ENCODE results near the gene BNC2.

The BNC2 gene

DNA sequence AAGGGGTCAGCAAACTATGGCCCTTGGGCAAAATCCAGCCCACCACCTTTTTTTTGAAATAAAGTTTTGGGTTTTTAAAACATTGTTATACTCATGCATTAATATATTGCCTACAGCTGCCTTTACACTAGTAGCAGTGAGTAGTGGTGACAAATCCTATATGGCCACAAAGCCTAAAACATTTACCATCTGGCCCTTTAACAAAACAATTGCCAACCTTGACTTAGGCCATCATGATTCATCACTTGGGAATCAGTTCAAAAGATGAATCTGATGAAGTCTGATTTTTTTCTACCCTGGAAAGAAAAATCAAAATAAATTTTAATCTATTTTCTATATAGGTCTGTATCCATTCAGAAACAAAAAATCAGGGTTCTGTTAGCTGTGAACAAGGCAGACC is 484.9 kb downstream of the BNC2 start:
- no peak overlapping the region for H2AFZ ChIP-seq (ENCODE audit: low read length)
- no peaks in the 10 kb centered on the region for H3K9me3 ChIP-seq (replicated peaks; ENCODE audit: insufficient read depth, low read length)
- no peak for DNase-seq
- no peak for TF ChIP-seq EZH2 (optimal IDR thresholded peaks at IDR 0.05; ENCODE audit: low read depth, low read length)
- TF ChIP-seq, protein P1, sequence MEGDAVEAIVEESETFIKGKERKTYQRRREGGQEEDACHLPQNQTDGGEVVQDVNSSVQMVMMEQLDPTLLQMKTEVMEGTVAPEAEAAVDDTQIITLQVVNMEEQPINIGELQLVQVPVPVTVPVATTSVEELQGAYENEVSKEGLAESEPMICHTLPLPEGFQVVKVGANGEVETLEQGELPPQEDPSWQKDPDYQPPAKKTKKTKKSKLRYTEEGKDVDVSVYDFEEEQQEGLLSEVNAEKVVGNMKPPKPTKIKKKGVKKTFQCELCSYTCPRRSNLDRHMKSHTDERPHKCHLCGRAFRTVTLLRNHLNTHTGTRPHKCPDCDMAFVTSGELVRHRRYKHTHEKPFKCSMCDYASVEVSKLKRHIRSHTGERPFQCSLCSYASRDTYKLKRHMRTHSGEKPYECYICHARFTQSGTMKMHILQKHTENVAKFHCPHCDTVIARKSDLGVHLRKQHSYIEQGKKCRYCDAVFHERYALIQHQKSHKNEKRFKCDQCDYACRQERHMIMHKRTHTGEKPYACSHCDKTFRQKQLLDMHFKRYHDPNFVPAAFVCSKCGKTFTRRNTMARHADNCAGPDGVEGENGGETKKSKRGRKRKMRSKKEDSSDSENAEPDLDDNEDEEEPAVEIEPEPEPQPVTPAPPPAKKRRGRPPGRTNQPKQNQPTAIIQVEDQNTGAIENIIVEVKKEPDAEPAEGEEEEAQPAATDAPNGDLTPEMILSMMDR (IDR thresholded peaks at IDR 0.05; ENCODE audit: low read length), result no peak
- TF ChIP-seq EZH2phosphoT487 (IDR thresholded peaks at IDR 0.05; ENCODE audit: low read length), result no peak
- no peak overlapping the region for H3K4me3 ChIP-seq (ENCODE audit: low read length)
- H3K36me3 ChIP-seq (replicated peaks; ENCODE audit: insufficient read depth, low read length), result no peaks in the 10 kb centered on the region
- no peaks in the 10 kb centered on the region for H4K20me1 ChIP-seq (ENCODE audit: insufficient read depth, low read length)
- no peaks in the 10 kb centered on the region for H3K9me2 ChIP-seq (replicated peaks; ENCODE audit: insufficient read depth, low read length)
- H3K27ac ChIP-seq (ENCODE audit: low read length), result no peak overlapping the region
- no peaks in the 10 kb centered on the region for H3K4me1 ChIP-seq (ENCODE audit: low read length)
- H3K27me3 ChIP-seq (replicated peaks; ENCODE audit: insufficient read depth, low read length), result no peaks in the 10 kb centered on the region
- H3K79me2 ChIP-seq (ENCODE audit: low read length), result no peaks in the 10 kb centered on the region
- H3F3A ChIP-seq (ENCODE audit: insufficient read depth, low read length), result no peaks in the 10 kb centered on the region
- H3K4me2 ChIP-seq (ENCODE audit: low read depth, low read length), result no peak overlapping the region
- H3K9ac ChIP-seq (ENCODE audit: low read length), result no peak overlapping the region

DNA sequence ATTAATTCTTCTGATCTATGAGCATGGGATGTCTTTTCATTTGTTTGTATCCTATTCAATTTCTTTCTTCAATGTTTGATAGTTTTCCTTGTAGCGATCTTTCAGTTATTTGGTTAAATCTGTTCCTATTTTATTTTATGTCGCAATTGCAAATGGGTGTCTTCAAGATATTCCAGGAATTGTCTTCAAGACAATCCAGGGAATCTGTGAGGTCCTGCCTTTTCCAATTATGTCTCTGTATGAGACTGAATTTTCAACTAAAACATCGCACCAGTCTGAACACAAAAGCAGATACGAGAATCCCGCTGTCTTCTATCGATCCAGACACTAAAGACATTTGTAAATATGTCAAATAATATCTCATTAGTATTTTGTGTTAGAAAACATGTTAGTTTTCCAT is 485.5 kb downstream of the BNC2 start:
- Histone ChIP-seq H3K27me3 (replicated peaks; ENCODE audit: insufficient read depth, low read length) (no peaks in the 10 kb centered on the region), H3K9ac (ENCODE audit: low read length) (no peak overlapping the region), H4K20me1 (ENCODE audit: insufficient read depth, low read length) (no peaks in the 10 kb centered on the region), H3K36me3 (replicated peaks; ENCODE audit: insufficient read depth, low read length) (no peaks in the 10 kb centered on the region), H3K9me2 (replicated peaks; ENCODE audit: insufficient read depth, low read length) (no peaks in the 10 kb centered on the region), H3K9me3 (replicated peaks; ENCODE audit: insufficient read depth, low read length) (no peaks in the 10 kb centered on the region), H3F3A (ENCODE audit: insufficient read depth, low read length) (no peaks in the 10 kb centered on the region), H2AFZ (ENCODE audit: low read length) (no peak overlapping the region), H3K4me1 (ENCODE audit: low read length) (no peaks in the 10 kb centered on the region), H3K4me2 (ENCODE audit: low read depth, low read length) (no peak overlapping the region), H3K79me2 (ENCODE audit: low read length) (no peaks in the 10 kb centered on the region), H3K27ac (ENCODE audit: low read length) (no peak overlapping the region), H3K4me3 (ENCODE audit: low read length) (no peak overlapping the region)
- TF ChIP-seq, protein P1 (IDR thresholded peaks at IDR 0.05; ENCODE audit: low read length), result no peak
- no peak for TF ChIP-seq EZH2phosphoT487 (IDR thresholded peaks at IDR 0.05; ENCODE audit: low read length)
- no peak for TF ChIP-seq EZH2 (optimal IDR thresholded peaks at IDR 0.05; ENCODE audit: low read depth, low read length)
- DNase-seq, result no peak

DNA sequence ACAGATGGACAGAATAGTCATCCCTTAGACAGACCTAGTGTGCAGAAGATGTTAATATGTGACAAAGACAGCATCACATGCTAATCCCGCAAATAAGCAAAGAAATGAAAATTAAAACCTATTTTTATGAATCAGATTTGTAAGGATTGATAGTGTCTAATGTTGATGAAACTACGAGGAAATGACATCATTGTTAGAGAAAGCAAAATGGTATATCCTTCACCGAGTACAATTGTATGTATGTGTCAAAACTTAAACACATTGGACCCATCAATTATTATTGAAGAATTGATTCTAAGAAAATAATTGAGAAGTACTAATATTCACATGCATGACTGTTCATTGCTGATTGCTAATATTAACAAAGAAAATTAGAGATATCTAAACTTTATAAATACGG is 493.2 kb downstream of the BNC2 start:
- Histone ChIP-seq H3F3A (ENCODE audit: insufficient read depth, low read length) (no peaks in the 10 kb centered on the region), H3K4me3 (ENCODE audit: low read length) (no peak overlapping the region)

More for the DNA sequence above, 493.2 kb downstream of the BNC2 start:
- TF ChIP-seq EZH2phosphoT487 (IDR thresholded peaks at IDR 0.05; ENCODE audit: low read length) (no peak), EZH2 (optimal IDR thresholded peaks at IDR 0.05; ENCODE audit: low read depth, low read length) (no peak)
- TF ChIP-seq, protein P1 (IDR thresholded peaks at IDR 0.05; ENCODE audit: low read length), result no peak
- Histone ChIP-seq H3K79me2 (ENCODE audit: low read length) (no peaks in the 10 kb centered on the region), H3K27me3 (replicated peaks; ENCODE audit: insufficient read depth, low read length) (no peaks in the 10 kb centered on the region), H3K4me1 (ENCODE audit: low read length) (no peaks in the 10 kb centered on the region), H3K27ac (ENCODE audit: low read length) (no peak overlapping the region), H3K4me2 (ENCODE audit: low read depth, low read length) (no peak overlapping the region), H2AFZ (ENCODE audit: low read length) (no peak overlapping the region), H4K20me1 (ENCODE audit: insufficient read depth, low read length) (no peaks in the 10 kb centered on the region), H3K9me2 (replicated peaks; ENCODE audit: insufficient read depth, low read length) (no peaks in the 10 kb centered on the region), H3K36me3 (replicated peaks; ENCODE audit: insufficient read depth, low read length) (no peaks in the 10 kb centered on the region), H3K9ac (ENCODE audit: low read length) (no peak overlapping the region), H3K9me3 (replicated peaks; ENCODE audit: insufficient read depth, low read length) (no peaks in the 10 kb centered on the region)
- DNase-seq, result no peak

All from MM.1S (cell line).